ENCODE data around the gene SFTPB.

SFTPB gene

DNA sequence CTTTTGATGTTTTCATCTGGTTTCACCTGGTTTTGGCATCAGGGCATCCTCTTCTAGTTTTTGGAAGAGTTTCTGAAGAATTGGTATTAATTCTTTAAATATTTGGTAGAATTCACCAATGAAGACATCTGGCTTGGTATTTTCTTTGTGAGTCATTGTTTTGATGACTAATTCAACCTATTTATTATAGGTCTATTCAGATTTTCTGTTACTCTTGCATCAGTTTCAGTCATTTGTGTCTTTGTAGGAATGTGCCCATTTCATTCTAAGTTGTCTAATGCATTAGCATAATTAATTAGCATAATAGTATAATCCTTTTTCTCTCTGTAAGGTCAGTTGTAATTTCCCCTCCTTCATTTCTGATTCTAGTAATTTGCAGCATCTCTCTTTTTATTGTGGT, 34.2 kb upstream of the SFTPB start:
- DNase-seq: no peak

DNA sequence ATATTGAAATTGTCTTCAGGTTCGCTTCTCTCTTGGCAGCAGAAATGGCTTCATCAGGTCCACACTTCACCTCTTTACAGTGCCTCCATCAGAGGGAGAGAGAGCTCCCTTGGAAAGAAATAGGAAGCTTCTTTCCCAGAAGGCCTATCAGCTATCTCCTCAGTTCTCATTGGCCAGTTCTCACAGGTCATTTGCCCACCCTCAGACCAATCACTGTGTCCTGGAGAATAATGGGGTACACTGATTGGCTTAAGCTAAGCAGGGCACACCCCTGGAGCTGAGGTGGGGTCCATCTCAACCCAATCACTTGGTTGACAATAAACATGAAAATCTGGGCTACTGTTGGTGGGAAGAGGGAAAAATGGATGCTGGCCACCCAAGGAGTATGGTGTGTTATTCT, 31.3 kb upstream of the SFTPB start:
- DNase-seq: no peak

DNA sequence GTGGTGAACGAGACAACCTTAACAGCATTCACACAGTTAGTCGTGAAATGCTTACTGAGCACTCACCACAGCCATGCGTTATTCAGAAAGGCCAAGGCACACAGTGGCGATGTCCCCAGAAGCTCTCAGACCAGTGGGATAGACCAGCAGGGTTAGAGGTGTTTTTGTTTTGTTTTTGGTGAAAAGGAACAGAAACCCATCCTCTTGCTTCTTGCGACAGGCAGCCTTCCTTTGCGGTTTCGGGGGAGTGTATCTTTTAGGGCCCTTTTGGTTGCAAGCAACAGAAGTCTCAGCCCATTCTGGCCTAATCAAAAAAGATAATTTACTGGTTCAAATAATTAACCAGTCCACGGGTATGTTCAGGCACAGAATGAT, 30.9 kb upstream of the SFTPB start:
- no peak for DNase-seq

DNA sequence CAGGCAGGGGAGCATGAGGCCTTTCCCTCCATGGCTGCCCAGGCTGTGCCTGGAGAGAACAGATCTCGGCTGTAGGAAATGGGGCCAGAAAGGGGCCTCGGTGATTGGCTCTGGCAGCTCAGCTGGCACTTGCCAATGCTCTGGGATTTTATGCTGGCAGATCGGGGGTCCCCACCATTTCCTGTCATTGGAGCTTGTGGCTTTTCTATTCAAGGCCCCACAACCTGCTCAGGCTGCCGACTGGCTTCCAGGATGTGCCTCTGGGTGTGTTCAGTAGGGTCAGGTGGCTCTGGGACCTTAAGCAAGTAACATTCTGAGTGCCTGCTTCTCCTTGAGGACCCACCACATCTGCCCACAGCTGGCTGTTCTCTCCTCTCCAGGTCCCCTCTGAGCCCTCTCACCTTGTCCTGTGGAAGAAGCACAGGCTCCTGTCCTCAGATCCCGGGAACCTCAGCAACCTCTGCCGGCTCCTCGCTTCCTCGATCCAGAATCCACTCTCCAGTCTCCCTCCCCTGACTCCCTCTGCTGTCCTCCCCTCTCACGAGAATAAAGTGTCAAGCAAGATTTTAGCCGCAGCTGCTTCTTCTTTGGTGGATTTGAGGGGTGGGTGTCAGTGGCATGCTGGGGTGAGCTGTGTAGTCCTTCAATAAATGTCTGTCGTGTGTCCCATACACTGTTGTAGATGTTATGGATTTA, 30.3 kb upstream of the SFTPB start:
- no peak for DNase-seq

DNA sequence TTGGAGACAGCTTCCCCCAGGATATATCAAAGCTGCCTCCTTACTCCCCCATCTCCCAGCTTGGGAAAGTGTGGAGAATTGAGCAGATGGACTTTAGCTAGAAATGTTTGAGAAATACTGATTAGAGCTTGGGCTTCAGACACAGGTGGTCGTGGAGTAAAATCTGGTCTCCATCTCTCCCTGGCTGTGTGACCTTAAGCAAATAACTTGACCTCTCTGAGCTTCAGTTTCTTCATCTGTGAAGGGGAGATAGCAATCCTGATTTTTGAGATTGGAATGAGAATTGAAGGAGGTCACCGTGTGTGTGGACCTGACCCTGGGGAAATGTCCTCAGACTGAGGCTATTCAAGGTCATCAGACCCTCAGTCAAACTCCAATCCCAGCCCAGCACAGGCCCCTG, 29.7 kb upstream of the SFTPB start:
- no peak for DNase-seq

DNA sequence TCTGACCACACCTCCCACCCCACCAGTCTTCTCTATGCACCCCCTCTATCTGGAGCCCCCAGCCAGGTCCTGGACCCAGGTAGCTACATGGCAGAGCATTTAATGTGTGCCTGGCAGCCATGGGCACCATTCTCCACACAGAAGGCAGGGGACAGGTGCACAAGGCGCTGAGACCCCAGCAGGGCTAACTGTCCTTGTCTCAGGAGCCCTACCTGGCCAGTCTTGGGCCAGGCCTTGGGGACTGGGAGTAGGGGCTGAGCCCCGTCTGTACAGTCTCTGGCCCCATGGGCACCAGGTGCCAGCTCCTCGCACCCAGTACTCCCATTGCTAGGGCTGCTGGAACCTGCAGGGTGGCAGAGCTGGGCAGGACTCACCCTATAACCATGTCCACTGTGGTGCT, 29.1 kb upstream of the SFTPB start:
- no peak for DNase-seq

DNA sequence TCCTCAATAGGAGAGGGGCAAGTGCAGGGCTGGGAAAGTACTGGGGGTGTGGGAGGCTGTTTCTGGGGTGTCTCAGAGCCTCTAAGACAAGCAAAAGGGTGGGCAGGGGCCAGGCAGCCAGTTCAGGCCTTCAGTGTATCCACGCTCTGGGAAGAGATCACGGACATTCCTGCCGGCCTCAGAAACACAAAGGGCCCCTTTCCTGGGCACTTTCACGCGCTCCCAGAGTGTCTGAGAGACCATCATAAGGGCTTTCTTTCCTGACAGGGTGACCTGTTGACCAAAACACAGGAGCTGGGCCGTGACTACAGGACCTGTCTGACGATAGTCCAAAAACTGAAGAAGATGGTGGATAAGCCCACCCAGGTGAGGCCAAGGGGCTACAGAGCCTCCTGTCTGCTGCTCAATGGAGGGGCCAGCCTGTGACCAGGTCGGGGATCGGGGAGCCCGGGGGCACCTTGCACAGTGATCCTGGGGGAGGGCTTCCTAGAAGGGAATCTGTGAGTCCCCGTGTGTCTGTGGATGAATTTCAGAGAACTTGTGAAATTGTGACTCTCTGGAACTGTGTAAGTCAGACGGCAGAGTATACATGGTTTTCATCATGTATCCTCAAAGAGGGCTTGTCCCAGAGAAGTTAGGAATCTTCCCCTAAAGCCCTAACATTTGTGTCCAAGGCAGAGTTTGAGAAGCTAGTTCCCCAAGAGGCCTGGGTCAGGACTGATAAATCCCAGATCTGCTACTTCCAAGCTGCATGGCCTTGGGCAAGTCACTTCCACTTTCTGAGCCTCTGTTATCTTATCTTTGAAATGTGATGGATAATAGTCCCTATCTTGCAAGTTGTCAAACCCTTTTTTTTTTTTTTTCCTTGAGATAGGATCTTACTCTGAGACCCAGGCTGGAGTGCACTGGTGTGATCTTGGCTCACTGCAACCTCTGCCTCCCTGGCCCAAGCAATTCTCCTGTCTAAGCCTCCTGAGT, 28.0 kb upstream of the SFTPB start:
- DNase-seq: no peak

DNA sequence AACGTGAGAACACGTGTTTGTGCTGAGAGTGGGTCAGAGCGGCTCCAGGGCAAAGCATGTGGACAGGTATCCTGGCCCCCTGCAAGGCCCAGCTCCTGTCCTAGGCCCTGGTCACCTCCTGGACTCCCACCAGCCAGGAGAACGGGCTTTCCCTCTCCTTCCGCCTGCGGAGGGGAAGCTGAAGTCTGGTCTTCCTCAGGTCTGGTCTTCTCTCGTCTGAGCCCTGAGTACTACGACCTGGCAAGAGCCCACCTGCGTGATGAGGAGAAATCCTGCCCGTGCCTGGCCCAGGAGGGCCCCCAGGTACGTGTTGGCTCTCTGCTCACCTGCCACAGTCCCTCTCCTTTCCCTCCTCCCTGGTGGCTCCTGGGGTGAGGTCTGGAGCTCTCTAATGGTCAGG, 27.1 kb upstream of the SFTPB start:
- no peak for DNase-seq

DNA sequence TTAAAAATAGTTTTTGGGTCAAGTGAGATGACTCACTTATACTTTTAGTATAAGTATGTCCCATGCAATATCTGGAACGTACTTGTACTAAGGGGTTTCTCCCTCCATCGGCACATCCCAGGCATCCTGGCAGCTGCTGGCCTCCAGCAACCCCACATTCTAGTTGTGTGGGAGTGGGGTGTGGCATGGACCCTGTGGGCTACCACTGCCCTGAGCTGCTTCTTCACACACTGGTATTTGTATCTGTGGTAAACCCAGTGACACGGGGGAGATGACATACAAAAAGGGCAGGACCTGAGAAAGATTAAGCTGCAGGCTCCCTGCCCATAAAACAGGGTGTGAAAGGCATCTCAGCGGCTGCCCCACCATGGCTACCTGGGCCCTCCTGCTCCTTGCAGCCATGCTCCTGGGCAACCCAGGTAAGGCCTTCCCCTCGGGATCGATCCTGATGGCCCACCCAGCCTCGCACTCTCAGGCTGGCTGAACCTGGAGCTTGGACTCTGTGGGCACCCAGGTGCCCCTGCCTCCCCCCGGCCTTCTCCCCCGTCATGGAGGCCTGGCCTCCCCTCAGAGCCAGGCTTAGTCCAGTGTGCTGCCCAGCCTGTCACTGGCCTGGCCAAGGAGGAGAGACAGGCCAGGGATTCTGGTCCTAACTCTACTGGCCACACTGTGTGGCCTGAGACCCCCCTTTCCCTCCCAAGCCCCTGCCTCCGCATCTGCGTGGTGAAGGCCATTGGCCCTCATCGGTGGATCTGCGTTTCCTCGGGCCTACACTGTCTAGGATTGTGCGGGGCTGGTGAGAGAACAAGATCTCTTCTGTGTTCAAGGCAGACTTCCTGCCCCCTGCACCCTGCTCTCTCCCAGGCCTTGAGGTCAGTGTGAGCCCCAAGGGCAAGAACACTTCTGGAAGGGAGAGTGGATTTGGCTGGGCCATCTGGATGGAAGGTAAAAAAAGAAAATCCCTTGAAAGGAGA, 26.3 kb upstream of the SFTPB start, which contains the start of gene GNLY:
Gene GNLY, plus strand, starts transcription at position 307 of the 974 bp plus-strand sequence. Its CDS starts 61 bp downstream, at position 368.
- no peak for DNase-seq

DNA sequence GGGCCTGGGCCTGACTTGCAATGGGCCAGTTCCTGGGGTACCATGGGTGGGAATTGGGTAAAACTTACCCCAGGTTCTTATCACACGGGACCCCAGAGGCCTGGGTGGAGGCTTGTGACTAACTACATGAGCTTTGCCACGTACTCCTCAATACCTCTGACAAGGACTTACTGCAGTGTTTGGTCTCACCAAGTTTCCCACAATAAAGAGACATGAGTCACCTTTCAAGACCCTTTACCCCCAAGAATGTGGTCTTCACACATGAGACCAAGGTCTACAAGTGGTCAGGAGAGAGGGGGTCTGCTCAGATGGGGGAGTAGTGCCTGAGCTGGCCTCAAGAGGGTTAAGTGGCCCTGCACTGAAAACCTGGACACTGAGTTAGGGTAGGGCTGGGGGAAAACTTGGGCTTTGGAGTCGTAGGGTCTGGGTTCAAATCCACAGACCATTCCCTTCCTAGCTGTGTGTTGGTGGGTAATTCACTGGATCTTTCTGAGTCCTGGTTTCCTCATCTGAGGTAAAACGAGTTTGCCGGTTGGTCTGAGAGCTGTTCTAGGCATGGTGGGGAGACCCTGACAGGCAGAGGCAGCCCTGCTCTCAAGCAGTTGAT, 24.1 kb upstream of the SFTPB start:
- DNase-seq: no peak

DNA sequence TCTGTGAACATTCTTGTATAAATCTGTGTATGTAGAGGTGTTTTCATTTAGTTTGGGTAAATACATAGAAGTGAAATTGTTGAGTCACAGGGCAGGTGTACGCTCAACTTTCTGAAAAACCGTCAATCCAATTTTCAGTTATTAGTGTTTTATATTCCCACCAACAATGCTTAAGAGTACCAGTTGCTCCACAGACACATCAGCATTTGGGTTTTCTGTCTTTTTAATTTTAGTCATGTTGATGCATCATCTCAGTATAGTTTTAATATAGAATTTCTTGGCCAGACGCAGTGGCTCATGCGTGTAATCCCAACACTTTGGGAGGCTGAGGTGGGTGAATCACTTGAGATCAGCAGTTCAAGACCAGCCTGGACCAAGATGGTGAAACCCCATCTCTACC, 22.9 kb upstream of the SFTPB start:
- no peak for DNase-seq

DNA sequence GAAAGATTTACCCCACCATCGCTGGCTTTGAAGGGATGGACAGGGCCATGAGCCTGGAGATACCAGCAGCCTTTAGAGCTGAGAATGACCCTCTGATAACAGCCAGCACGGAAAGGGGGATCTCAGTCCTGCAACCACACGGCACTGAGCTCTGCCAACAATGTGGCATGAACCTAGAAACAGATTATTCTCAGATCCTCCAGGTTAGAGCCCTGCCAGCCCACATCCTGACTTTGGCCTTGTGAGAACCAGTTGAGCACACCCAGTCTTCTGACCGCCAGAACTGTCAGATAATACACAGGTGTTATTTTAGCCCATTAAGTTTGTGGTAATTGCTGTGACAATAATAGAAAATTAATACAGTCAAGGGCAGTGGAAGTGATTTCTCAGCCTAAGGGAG, 16.8 kb upstream of the SFTPB start:
- DNase-seq: no peak

DNA sequence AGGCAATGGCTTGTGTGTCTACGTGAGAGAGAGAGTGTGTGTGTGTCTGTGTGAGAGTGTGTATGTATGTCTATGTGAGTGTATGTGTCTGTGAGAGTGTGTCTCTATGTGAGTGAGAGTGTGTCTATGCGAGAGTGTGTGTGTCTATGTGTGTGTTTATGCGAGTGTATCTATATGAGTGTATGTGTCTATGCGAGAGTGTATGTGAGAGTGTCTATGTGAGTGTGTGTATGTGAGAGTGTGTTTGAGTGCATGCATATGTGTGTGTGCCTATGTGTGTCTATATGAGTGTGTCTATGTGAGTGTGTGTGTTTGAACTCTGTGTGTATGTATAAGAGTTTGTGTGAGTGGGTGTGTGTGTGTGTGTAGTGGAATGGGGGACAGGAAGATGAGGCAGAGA, 16.4 kb upstream of the SFTPB start:
- DNase-seq: no peak

DNA sequence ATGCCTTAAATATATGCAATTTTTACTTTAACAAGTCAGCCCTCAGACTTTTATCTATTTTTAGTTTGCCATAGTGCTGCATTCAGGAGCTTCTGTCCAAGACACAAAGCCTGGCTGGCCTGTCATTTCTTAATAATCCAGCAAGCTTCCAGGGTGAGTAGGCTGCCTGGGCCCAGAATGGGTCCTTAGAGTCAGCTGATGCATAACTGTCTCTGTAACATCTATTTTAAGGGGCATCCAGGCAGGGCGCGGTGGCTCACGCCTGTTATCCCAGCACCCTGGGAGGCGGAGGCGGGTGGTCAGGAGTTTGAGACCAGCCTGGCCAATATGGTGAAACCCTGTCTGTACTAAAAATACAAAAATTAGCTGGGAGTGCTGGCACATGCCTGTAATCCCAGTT, 14.4 kb upstream of the SFTPB start:
- DNase-seq: no peak

DNA sequence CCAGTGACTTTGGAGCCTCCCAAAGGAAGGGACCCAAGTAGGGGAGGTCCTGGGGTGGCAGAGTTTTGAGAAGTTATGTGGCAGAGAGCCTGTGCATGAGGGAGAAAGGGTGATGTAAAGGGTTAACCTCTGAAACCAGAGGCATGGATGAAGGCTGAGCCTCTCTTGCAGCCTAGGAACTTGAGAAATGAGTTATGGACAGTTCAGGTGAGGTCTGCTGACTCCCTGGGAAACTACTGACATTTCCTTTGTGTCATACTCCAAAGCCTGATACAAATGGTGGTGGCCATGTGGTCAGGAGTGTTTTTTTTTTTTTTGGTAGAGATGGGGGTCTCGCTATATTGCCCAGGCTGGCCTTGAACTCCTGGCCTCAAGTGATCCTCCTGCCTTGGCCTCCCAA, 13.8 kb upstream of the SFTPB start:
- DNase-seq: no peak

DNA sequence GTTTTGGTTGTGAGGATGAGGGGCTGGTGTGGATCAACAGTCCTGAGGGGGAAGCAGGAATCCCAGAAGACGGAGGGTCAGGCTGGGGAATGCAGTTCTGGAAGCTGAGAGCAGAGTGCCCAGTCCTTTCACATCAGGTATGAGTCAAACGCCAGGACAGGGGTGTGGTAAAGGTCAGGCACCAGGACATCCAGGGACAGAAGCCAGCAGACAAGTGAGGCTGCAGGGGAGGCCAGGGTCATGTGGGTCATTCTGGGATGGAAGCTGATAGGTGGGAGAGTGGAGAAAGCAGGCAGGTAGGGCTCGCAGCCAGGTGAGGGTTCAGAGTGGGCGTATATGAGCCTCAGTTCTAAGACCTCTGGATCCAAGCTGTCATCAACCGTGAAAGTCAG, 13.4 kb upstream of the SFTPB start:
- DNase-seq: no peak

DNA sequence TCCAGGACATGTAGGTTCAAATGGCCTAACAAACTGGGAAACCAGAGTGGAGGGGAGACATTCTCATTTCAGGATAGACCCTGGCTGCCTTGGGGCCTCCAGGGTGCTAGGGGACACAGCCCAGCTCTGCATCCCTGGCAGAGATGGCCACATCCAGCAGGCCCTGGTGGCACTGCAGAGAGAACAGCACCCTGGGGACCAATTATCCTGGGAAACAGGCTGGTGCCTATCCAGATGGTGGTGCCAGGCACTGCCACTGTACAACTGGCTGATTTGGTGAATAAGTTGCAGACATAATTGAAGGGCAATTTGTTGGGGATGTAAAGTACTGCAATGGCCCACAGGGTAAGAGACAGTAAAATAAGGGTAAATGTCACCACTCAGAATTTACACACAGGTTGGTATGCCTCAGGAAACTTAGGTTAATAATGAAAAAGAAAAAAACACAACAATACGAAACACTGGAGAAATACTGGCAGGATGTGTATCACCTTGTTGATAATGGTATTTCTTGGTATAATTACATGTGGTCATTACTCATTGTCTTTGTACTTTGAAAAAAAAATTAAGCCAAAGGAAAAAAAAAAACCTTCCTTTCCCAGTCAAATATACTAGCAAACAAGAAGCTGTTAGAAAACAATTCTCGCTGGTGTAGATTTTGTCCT, 12.8 kb upstream of the SFTPB start:
- DNase-seq: peak; percentile 65 to 80

DNA sequence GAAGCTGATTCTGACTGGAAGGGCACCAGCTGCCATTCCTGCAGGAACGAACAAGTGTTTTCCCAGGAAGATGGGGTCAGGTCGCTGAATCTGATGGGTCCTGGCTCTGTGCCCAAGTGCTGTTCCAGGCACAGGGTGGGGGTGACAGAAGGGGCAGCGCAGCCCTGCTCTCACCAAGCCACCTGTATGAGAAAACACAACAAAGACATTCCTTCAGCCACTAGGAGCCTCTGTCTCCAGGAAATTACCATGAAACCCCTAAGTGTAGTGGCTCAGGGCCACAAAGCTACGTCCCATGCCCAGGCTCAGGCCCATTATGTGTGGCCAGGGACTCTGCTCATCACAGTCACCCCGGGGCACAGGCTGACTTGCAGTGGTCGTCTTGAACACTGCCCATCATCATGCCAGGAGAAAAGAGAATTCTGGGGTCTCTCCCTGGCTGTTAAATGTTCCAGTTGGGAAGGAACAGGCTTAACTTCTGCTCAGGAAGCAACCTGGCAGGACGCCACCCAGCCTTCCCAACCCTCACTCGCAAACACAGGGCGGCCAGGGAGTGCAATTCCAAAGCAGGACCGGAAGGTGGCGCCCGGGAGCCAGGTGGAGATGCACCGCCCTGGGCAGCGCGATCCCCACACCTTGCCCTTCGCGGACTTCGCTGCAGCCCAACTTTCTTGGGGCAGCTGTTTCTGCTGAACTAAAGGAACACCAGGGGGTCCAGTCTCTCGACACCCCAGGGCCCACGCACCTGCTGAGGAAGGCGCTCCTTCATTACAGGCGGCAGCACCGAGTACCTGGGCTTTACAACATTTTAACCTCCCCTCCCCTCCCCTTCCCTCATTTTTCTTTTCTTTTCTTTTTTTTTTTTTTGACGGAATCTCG, 11.0 kb upstream of the SFTPB start:
- DNase-seq: peak; percentile 27 to 67

DNA sequence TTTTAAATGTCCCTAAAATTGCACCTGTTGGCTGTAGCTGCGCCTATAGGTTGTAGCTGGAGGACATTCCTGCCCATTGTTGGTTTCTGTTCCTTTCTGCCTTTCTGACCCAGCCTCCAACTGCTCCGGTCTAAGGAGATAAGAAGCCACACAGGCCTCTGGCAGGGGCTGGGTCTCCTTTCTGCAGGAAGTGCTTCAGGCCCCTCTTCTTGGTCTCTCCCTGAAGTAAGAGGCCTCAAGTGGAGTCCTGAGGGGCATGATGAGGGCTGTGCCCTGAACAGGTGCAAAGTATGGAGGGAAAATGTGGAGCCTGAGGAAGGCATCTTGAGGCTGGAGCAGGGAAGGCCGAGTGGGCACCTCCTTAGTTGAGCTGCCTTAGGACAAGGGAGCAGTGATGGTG, 10.4 kb upstream of the SFTPB start:
- DNase-seq: peak in 1 of 2 experiments; percentile 48

DNA sequence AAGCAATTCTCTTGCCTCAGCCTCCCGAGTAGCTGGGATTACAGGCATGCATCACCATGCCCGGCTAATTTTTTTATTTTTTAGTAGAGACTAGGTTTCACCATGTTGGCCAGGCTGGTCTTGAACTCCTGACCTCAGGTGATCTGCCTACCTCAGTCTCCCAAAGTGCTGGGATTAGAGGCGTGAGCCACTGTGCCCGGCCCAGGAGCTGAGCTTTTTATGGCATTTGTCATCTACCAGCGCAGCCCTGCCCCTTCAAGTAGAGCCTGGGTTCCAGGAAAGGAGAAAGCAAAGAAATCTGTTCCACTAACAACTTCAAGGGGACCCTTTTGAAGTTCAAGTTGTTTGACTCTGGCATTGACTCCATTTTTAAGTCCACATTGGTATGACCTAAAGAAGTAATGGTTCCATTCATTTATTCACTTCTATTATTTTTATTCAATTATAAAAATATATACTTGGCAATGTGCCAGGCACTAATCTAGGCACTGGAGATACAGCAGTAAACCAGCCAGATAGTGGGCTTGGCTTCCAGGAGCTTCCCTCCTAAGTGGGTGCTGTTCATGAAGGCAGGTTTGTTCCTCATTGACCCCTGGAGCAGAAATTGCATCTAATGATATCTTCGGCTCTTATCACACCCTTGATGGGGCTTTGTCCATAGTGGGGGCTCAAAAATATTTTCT, 8.0 kb upstream of the SFTPB start:
- DNase-seq: no peak

Measured in NCI-H524 (cell line).